Stimulated activated CD8-positive, alpha-beta memory T cell treated with anti-CD3 and anti-CD28 coated beads, Interleukin-4, amount 100 ng/mL, for 4 hours (primary cell): ENCODE data around the gene PYGL.
"Not testable (repeated sequence)": the region's sequence is repeated elsewhere in the genome, so short reads cannot be mapped to it uniquely, and the experiment has no call there.

ENCODE experiments used
- DNase-seq, 2 donors: peaks; one replicate each; pipeline ENCODE4 v3.0.0-alpha.2; 2020; ENCODE audit warnings: low read depth in 2 of 2, low spot score in 1 of 2

Gene PYGL

DNA sequence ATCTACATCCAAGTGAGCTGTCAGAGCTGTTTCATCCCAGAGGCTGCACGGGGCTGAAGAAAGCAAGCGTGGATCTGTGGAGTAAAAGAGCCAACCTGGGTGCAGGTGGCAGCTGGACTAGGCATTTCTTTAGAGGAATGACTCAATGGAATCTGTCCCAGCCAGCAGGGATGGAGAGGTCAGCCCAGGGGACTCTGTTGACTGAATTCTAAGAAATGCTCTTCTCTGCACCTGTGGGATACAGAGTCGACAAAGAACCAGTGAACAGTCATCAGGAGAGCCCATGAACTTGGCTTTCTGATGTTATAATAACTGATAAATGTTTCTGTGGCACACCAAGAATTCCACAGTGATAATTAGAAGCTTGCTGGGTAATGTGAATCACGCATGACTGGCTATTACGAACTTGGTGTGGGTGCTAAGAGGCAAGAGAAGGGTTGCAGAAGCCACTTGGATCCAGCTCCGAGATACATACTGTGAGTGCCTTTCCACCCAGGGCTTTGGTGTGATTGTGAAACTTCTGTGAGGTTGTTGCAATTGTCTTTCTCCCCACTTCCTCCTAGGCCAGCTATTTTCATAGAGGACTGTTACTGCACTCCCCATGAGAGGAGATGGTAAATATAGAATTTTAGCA, 16.2 kb downstream of the PYGL start:
- DNase-seq = no peak

DNA sequence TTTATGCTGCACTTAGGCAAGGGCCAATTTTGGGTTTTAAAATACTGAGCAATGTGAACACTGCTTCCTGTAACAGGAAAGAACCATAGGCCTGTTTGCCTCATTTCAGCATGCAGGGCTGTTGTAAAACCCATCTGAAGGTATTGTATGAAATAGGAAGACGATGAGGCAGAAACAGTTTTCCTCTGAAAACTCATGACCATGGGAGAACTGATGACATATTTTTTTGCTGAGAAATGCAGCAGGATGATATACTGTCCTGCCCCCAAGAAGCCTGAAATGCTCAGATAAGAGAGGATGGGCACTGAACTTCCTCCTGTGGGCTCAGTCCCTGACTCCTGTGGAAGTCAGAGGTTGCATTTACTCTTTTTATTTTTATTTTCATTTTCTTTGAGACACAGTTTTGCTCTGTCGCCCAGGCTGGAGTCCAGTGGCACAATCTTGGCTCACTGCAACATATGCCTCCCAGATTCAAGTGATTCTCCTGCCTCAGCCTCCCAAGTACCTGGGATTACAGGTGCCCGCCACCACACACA, 17.4 kb downstream of the PYGL start:
- DNase-seq = no peak

DNA sequence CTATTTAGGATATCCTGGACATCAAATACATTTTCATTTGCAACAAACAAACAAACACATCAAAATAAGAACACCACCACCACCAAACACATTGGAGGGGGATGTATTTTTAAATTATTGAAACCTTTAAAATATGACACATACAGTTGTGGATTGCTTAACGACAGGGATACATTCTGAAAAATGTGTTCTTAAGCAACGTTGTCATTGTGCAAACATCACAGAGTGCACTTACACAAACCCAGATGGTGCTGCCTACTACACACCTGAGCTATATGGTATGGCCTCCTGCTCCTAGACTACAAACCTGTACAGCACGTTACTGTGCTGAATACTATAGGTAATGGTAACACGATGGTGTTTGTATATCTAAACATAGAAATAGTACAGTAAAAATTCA, 19.4 kb downstream of the PYGL start:
- DNase-seq = no peak

DNA sequence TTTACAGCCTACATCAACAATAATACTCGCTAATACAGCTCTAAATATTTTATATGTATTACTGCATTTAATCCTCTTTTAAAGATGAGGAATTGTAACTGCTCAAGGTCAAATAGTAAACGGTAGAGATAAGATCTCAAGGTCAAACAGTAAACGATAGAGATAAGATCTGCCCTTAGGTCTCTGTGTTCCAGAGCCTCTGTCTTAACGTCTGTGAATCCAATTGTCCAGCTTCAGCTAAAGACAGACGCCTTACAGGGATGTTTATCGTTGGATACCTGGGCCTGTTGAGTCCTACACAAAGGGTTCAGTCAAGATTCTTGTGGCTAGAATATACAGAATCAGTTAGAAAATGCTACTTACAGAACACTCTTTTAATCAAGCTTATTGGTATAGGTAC, 20.0 kb downstream of the PYGL start:
- DNase-seq = no peak

DNA sequence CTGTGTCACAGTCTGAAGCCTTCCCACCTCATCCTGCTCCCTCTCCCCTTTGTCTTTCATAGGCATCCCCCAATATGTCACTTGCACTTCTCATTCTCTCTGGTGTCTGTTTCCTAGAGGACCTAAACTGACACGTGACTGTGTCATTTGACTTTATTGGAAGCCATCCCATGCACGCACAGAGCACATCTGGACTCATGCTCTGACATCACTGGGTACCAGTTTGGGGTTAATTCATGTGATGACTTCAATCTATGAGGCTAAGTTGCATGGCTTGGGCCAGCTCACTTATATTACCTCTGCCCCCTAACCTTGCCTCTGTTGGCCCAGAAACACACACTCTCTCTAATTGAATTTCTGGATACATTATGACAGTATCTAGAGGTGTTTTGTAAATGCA, 21.5 kb downstream of the PYGL start:
- DNase-seq = no peak

DNA sequence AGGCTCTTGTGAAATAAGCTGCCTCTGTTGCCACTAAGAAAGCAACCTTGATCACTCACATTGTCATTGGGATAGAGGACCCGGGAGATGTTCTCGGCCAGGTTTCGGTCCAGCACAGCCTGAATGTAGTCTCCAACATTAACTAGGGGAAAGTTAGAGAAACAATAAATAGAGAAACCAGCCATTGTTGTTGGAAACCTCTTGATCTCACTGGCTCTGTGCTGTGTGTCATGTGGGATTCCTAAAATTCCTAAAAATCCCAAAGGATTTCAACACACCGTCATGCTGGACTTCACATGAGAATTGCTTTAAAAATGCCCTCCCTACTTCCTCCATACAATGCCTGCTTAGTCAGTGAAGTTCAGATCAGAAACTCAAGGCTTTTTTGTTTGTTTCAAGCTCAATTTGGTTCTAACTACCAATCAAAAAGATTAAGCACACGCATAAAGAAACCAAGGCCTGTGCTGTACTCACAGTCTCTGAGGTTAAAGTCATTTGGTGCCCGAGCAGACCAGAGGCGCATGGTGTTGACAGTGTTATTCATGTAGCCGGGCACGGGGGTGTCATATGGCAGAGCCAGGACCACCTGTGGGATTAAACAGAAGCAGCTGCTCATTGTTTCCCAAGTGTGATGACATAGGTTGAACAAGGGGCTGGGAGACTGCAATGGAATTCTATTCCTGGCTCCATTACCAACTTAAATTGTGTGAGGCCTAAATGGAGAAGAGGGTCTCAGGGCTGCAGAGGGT, 23.6 kb downstream of the PYGL start:
- DNase-seq = no peak

DNA sequence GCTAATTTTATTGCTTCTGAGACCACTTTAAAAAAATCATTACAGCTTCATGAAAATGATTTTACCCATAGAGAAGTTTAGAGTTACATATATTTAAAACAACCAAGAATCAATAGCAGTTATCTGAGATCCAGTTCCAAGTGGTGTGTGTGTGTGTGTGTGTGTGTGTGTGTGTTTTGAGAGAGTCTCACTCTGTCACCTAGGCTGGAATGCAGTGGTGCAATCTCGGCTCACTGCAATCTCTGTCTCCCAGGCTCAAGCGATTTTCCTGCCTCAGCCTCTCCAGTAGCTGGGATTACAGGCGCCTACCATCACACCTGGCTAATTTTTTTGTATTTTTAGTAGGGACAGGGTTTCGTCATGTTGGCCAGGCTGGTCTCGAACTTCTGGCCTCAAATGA, 24.8 kb downstream of the PYGL start:
- DNase-seq = not testable (repeated sequence)

DNA sequence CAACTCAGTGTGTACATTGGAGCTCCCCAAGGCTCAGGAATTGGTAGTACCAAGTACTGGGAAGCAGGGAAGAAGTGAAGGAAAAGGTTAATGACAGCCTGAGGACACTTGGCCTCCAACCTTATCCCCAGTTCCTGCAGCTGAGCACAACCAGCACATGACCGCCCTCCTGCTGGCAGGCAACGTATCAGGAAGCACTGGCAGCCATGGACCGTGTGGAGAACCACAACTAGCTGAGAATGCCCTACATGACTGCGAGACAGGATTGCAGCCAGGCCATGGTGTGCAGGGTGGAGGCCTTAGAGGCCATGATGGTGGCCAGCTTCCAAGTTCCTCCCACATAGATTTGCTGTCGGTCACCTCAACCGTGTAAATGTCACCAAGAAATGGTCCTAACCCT, 26.8 kb downstream of the PYGL start:
- DNase-seq = no peak

DNA sequence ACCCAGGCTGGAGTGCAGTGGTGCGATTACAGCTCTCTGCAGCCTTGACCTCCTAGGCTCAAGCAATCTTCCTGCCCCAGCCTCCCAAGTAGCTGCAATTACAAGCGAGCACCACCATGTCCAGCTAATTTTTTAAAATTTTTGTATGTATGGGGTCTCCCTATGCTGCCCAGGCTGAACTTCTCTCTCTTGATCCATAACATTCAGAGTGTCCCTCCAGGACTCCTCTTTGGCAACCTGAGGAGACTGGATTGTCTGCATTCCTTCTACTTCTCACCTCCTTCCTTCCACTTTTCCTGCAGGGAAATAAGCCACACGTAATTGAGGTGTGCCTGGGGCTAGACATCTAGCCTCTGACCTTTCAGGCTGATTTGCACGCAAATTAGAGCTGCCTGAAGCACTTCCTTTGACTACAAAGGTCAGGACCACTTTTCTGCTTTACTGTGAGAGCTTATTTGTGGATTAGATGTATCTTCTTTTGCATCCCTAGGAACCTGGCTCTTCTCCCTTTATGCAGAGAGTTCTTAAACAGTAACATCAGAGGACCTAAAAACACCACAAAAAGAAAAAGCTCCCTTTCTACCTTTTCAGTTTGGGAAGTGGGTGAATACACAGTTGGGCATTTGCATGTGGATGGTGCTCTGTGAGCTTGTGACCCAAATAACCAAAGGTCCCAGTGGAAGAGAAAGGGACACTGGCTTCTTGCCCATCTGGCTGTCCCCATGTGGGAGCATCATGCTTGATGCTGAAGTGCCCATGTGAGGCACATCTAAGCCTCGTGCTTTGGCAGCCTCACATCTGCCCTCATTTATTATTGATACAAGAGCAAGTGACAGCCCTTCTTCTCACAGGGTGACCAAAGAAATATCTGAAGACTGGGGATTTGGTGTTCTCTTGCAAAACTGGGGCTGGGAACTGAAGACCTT, 33.5 kb downstream of the PYGL start:
- DNase-seq = no peak

DNA sequence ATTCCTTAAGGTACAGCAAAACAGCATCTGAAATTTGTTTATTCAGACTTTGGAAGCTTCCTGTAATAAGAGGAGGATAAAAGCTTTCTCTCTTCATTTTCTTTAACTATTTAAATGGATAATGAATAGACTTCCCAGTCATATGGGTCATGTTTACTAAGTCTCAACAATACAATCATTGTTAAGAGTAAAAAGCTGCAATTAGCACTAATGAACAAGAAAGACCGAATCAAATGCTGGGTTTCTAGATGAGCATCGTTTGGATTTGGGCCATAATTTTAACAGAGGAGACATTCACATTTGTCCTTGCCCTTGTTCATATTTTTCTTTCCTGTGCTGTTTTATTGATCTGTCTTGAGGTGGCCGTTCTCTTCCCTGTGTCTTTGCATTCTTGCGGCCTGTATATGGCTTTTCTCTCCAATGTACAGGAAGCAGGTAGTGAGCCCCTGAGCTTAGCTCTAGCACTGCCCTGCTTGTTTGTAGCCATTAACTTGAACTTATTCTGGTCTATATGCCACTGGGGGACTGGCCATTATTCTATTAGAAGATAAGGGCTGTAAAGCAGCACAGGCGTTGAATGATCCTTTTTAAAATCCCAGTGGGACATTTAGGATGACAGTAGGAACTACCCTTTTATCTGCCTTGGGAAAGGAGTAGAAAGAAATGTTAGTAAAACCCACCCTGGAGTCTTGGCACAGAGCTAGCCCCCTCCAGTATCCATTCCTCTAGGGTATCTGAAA, 37.8 kb downstream of the PYGL start:
- DNase-seq = no peak

DNA sequence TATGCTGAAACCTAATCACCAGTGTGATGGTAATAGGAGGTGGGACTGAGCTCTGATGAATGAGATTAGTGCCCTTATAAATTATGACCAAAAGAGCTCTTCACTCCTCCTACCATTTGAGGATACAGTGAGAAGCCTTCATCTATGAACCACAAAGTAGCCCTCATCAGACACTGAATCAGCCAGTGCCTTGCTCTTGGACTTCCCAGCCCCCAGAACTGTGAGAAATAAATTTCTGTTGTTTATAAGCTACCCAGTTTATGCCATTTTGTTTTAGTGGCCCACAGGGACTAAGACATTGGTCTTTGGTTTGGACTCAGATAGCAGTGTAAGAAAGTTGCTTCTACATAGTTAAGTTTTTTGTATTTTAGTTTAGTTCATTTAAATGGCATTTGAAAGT, 39.6 kb downstream of the PYGL start:
- DNase-seq = no peak

DNA sequence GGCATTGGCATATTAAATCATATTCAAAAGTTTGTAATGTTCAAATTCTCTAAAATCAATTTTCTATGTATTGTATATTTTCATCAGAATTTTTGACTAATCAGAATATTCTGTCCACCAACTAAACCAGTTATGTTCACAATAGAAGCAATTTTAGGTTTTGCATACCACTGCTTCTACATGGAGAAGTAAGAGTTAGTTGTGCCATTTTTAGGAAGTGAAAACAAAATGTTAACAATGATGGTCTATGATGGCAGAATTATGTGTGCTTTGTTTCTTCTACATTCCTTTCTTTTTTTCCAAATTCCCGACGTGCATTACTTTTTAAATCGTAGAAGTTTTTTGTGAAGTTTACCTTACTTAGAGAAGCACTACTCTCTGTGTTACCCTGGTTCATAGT, 42.9 kb downstream of the PYGL start:
- no peak for DNase-seq

DNA sequence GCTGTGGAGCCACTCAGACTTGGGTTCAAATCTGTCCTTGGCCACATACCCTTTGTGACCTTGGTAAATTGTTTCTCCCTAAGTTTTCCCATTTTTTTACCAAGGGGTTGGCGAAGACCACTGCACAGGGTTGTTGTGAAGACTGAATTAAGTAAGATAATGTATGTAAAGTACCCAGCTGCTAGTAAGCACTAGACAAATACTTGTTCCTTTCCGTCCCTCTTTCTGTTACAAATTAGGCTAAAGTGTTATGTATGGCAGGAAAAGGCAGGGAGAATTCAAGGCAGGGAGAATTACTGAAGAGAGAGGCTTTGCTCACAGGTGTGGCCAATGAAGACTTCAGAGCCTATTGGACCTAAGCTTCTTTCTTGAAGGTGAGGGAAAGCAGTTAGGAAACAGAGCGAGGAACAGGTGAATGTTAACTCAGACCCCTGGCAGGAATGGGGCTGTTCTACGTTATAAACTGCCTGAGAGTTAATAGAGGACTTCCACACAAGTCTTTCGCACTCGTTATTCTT, 46.6 kb downstream of the PYGL start:
- DNase-seq = no peak

DNA sequence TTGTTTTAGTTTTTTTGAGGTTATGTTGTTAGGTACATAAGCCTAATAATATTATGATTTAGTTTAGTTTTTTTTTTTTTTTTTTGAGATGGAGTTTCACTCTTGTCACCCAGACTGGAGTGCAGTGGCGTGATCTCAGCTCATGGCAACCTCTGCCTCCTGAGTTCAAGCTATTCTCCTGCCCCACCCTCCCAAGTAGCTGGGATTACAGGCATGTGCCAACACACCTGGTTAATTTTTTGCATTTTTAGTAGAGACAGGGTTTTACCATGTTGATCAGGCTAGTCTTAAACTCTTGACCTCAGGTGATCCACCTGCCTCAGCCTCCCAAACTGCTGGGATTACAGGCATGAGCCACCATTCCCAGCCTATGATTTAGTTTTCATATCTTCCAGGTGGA, 47.3 kb downstream of the PYGL start:
- not testable (repeated sequence) for DNase-seq

DNA sequence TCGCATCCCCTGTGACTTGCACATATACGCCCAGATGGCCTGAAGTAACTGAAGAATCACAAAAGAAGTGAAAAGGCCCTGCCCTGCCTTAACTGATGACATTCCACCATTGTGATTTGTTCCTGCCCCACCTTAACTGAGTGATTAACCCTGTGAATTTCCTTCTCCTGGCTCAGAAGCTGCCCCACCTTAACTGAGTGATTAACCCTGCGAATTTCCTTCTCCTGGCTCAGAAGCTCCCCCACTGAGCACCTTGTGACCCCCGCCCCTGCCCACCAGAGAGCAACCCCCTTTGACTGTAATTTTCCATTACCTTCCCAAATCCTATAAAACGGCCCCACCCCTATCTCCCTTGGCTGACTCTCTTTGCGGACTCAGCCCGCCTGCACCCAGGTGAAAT, 47.9 kb downstream of the PYGL start:
- not testable (repeated sequence) for DNase-seq

DNA sequence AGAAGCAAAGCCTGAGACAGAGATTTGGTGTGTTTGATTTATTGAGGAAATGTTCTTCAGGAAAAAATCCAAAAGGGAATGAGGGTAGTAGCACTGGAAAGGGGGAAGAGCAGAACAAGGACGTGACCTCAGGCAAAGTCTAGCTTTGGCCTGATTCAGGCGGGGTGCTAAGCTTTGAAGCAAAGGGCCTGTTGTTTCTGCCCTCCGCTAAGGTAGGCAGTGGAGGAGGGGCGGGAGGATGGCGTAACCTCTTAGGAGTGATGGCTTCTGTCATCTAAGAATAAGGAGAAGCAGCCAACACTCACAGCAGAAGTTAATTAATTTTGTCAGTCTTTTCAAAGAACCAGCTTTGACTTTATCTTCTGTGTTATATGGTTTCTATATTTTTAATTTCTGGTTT, 52.0 kb downstream of the PYGL start:
- DNase-seq = no peak

DNA sequence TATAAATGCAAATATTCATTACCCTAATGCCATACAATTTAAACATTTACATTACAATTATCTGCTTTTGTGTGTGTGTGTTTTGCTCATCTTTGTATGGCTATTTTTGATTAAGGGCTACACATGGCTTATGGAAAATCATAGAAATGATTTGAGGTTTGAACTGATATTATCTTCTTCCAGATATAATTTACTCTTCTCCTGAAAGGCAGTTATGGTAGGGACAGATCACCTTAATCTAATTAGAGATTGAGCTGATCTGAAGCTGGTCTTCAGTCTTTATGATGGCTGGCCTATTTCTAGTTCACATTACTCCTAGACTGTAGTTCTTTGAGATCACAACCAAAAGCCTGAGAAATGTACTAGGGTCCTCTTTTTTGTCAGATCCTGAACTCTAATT, 56.8 kb downstream of the PYGL start:
- no peak for DNase-seq

DNA sequence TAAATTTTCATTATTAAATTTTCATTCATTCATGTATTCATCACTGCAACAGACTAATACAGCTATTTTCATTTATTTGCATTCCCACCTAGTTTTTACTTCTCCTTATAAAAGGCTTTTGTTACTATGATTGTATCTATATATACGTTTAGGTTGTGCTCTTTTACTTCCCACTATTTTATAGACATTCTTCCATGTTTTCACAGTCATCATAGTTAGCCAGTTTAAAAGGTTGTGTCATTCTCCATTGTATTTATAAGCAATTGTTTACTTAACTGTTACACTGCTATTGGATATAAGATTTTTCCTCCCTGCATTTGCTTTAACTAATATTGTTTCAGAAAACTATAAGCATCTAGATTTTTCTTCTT, 60.5 kb downstream of the PYGL start:
- DNase-seq = no peak

DNA sequence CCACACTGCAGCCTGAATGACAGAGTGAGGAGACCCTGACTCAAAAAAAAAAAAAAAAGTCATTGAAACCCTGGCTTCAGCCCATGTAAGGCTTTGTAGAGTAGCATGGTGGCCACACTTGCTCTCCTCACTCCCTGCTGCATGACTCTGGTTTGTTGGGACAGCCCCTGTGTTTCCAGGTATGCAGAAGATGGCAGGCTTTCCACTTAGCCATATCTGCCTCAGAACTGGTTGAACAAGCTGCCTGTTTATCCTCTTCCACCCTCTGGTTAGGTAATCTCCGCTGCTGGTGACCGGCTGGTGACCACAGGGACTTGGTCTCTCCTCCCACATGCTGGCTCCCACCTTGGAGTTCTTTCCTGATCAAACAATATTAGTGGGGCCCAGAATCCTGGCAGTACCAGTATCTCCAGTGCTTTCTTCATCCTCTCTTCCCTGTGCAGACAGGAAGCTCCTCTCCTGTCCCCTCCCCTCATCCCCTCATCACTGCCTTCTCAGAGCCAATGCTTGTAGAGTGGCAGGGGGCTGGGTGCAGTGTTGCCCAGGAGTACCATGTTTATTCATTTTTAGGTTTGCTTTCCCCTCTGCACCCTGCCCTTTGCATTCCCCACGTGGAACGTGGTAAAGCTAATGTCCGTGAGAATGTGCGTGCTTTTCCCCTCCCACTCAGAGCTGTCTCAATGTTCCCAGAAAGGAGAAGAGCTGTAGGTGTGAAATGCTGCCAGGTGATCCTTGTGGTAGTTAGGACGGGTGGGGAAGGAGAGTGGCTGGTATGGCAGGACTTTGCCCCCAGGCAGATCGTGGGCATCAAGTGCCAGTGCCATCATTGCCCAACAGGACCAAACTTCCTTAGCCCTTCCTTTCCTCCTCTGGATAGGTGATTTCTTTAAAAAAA, 61.1 kb downstream of the PYGL start:
- no peak for DNase-seq
